ENCODE measurements around the gene SPCS2. TPM values are rescaled to one million over a fixed set of nuclear protein-coding genes. Genes with fewer than 3 reads are reported as not detected.

Gene SPCS2
- total and polyA plus RNA-seq, 2 of the 8 experiments (the other 6 are each of a cell fraction or from before 2014, with no cell fraction given) = 92.7 to 161 TPM

DNA sequence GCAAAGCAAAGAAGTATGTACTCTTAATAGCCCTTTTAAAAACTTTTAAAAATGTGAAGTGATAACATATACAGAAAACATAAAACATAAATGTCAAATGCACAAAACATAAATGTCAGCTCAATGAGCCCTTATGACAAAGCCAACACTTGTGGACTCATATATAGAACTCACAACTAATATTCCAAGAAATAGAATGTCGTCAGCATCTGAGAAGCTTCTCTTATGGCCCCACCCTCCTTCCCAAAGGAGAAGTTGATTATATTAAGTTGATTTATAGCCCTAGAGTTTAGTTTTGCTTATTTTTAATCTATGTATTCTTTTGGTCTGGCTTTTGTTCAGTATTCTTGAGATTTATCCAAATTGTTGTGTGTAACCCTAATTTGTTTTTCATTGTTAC, 53.5 kb downstream of the SPCS2 start (continued):
- TF ChIP-seq, protein P1, sequence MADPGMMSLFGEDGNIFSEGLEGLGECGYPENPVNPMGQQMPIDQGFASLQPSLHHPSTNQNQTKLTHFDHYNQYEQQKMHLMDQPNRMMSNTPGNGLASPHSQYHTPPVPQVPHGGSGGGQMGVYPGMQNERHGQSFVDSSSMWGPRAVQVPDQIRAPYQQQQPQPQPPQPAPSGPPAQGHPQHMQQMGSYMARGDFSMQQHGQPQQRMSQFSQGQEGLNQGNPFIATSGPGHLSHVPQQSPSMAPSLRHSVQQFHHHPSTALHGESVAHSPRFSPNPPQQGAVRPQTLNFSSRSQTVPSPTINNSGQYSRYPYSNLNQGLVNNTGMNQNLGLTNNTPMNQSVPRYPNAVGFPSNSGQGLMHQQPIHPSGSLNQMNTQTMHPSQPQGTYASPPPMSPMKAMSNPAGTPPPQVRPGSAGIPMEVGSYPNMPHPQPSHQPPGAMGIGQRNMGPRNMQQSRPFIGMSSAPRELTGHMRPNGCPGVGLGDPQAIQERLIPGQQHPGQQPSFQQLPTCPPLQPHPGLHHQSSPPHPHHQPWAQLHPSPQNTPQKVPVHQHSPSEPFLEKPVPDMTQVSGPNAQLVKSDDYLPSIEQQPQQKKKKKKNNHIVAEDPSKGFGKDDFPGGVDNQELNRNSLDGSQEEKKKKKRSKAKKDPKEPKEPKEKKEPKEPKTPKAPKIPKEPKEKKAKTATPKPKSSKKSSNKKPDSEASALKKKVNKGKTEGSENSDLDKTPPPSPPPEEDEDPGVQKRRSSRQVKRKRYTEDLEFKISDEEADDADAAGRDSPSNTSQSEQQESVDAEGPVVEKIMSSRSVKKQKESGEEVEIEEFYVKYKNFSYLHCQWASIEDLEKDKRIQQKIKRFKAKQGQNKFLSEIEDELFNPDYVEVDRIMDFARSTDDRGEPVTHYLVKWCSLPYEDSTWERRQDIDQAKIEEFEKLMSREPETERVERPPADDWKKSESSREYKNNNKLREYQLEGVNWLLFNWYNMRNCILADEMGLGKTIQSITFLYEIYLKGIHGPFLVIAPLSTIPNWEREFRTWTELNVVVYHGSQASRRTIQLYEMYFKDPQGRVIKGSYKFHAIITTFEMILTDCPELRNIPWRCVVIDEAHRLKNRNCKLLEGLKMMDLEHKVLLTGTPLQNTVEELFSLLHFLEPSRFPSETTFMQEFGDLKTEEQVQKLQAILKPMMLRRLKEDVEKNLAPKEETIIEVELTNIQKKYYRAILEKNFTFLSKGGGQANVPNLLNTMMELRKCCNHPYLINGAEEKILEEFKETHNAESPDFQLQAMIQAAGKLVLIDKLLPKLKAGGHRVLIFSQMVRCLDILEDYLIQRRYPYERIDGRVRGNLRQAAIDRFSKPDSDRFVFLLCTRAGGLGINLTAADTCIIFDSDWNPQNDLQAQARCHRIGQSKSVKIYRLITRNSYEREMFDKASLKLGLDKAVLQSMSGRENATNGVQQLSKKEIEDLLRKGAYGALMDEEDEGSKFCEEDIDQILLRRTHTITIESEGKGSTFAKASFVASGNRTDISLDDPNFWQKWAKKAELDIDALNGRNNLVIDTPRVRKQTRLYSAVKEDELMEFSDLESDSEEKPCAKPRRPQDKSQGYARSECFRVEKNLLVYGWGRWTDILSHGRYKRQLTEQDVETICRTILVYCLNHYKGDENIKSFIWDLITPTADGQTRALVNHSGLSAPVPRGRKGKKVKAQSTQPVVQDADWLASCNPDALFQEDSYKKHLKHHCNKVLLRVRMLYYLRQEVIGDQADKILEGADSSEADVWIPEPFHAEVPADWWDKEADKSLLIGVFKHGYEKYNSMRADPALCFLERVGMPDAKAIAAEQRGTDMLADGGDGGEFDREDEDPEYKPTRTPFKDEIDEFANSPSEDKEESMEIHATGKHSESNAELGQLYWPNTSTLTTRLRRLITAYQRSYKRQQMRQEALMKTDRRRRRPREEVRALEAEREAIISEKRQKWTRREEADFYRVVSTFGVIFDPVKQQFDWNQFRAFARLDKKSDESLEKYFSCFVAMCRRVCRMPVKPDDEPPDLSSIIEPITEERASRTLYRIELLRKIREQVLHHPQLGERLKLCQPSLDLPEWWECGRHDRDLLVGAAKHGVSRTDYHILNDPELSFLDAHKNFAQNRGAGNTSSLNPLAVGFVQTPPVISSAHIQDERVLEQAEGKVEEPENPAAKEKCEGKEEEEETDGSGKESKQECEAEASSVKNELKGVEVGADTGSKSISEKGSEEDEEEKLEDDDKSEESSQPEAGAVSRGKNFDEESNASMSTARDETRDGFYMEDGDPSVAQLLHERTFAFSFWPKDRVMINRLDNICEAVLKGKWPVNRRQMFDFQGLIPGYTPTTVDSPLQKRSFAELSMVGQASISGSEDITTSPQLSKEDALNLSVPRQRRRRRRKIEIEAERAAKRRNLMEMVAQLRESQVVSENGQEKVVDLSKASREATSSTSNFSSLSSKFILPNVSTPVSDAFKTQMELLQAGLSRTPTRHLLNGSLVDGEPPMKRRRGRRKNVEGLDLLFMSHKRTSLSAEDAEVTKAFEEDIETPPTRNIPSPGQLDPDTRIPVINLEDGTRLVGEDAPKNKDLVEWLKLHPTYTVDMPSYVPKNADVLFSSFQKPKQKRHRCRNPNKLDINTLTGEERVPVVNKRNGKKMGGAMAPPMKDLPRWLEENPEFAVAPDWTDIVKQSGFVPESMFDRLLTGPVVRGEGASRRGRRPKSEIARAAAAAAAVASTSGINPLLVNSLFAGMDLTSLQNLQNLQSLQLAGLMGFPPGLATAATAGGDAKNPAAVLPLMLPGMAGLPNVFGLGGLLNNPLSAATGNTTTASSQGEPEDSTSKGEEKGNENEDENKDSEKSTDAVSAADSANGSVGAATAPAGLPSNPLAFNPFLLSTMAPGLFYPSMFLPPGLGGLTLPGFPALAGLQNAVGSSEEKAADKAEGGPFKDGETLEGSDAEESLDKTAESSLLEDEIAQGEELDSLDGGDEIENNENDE (IDR thresholded peaks at IDR 0.05; ENCODE audit: insufficient replicate concordance, low read length) = no peak
- TF ChIP-seq NANOG (IDR thresholded peaks at IDR 0.05; ENCODE audit: insufficient read depth, low read depth, low read length, poor library complexity, severe bottlenecking) (no peak), FOSL1 (IDR thresholded peaks at IDR 0.05; ENCODE audit: insufficient read depth, low read depth, low read length) (no peak), KDM4A (IDR thresholded peaks at IDR 0.05; ENCODE audit: low read depth, low read length, severe bottlenecking) (no peak), HDAC2 (IDR thresholded peaks at IDR 0.05; ENCODE audit: borderline replicate concordance in 1 of 2, low read depth in 2 of 2, low read length in 2 of 2) (no peak), TAF1 (IDR thresholded peaks at IDR 0.05; ENCODE audit: low read depth, low read length) (no peak)

All from H1 (cell line).